VCaP (cell line): Measurements from ENCODE around the gene BCAS3.

Experiments used
- H3K27ac ChIP-seq: fragments of 450-650 bp; 2 replicates; pipeline ENCODE4 v1.5.1; 2017
- TF ChIP-seq, protein P1 (sequence below): fragments of 450-650 bp; conservative IDR thresholded peaks from 2 replicates; pipeline ENCODE4 v1.5.1; 2017; ENCODE audit warnings: mild to moderate bottlenecking, moderate library complexity

BCAS3 gene

DNA sequence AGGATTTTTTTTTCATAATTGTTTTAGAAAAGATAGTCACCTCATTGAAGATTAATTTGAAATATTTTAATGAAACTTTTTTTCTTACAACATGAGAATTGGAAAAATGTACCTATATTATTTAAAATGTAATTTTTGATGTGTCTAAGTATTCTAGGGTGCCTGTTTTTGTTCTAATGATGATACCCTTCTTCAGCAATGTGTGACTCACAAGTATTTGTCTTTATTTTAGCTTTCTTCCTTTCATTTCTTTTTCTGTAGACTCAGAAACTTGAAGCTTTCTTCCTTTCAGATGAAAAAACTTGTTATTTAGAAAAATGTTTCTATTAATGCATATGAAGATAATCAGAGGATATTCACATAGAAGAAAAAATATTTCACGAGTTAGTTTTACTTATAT lies 231.8 kb downstream of the BCAS3 start:
- TF ChIP-seq, protein P1, sequence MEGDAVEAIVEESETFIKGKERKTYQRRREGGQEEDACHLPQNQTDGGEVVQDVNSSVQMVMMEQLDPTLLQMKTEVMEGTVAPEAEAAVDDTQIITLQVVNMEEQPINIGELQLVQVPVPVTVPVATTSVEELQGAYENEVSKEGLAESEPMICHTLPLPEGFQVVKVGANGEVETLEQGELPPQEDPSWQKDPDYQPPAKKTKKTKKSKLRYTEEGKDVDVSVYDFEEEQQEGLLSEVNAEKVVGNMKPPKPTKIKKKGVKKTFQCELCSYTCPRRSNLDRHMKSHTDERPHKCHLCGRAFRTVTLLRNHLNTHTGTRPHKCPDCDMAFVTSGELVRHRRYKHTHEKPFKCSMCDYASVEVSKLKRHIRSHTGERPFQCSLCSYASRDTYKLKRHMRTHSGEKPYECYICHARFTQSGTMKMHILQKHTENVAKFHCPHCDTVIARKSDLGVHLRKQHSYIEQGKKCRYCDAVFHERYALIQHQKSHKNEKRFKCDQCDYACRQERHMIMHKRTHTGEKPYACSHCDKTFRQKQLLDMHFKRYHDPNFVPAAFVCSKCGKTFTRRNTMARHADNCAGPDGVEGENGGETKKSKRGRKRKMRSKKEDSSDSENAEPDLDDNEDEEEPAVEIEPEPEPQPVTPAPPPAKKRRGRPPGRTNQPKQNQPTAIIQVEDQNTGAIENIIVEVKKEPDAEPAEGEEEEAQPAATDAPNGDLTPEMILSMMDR: no peak
- no peak overlapping the region for H3K27ac ChIP-seq

DNA sequence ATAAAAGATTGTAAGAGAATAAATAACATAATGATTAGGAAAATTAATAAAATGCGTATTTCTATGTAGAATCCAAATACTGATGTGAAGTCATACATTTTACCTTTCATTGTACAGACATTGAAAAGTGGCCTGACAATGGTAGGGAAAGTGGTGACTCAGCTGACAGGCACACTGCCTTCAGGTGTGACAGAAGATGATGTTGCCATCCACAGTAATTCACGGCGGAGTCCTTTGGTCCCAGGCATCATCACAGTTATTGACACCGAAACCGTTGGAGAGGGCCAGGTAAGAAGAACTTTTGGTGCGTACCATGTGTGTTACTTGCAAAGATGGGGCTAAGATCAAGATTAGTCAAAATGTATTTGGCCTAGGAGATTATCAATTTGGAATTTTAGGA lies 232.8 kb downstream of the BCAS3 start:
- no peak overlapping the region for H3K27ac ChIP-seq
- TF ChIP-seq, protein P1: no peak

DNA sequence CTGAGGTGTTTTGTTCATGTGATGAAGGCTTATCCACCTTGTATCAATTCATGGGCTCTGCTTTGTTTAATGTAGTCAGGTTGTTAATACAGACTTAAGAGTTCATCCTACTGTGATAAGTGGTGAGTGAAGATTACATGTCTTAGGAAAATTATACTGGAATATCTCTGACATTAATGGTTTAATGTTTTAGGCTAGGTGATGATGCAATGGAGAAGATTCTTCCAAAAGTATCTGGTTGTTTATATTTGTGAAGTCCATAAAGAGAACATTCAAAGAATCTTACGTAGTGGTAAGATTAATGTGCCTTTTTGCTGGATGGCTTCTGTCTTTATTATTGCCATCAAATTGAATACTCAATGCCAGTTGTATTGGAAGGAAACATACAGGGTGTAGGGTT lies 236.4 kb downstream of the BCAS3 start:
- TF ChIP-seq, protein P1: no peak

DNA sequence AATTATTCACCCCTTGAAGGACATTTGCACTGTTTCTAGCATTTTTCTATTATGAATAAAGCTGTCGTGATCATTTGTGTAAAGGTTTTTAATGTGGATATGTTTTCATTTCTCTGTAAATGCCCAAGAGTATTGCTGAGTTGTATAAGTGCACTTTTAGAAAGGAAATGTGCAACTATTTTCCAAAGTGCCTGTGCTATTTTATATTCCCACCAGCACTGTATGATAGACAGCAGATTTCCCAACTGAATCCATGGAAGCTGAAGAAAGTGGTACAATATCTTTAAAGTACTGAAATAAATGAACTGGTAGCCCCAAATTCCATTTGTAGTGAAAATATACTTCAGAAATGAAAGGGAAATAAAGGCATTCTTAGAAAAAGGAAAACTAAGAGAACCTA lies 238.4 kb downstream of the BCAS3 start:
- TF ChIP-seq, protein P1: no peak
- H3K27ac ChIP-seq: no peak overlapping the region

More for the DNA sequence above, 236.4 kb downstream of the BCAS3 start:
- no peak overlapping the region for H3K27ac ChIP-seq

DNA sequence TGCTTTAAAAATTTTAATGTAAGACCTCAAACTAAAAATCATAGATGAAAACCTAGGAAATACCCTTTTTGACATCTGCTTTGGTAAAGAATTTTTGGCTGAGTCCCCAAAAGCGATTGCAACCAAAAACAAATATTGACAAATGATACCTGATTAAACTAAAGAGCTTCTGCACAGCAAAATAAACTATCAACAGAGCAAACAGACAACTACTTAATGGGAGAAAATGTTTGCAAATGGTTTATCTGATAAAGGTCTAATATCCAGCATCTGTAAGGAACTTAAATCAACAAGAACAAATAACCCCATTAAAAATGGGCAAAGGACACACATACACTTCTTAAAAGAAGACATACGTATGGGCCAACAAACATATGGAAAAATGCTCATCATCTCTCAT lies 242.5 kb downstream of the BCAS3 start:
- H3K27ac ChIP-seq: no peak overlapping the region

DNA sequence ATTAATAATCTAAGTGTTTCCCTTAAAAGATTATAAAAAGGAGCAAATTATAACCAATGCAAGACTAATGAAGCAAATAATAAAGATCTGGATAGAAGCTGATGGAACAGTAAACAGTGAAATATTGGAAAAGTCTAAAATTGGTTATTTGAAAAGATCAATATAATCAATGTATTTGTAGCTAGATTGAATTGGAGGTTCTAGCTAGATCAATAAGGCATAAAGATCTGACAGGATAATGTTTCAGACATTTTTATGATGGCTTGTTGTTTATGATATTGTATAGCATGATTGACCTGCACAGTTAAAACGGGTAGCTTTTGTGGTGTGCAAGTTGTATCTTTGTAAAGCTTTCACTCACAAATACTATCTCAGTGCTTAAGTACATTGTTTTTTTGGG lies 245.3 kb downstream of the BCAS3 start:
- H3K27ac ChIP-seq: no peak overlapping the region

More for the DNA sequence above, 242.5 kb downstream of the BCAS3 start:
- TF ChIP-seq, protein P1: no peak

DNA sequence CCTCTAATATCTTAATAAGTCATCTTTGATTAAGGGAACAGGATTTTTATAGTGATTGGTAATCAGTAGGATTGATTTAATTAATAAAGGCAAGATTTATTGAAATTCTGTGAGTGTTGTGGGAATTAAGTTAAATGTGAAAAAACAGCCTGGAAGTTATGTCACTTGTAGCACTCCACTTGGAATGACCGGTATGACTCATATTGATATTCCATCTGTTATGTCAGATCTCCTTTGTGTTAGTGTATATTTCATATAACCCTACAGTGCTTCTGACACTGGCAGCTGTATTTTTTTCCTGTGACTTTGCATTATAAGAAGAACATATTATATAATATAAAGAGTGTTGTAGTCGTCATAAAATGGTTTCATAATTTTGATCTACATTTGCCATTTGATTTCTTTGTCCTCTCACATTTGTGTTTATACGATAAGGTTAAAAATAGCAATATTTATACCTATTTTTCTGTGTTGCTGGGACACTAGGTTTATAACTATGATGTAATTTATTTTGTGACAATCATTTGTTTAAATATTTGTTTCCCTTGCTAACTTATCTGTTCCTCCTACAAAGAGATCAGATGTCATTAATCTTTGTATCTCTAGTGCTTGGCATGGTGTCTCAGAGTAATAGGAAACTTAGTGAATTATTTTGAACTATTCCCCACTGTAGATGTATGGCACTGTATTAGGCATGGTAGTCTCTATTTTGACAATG lies 249.0 kb downstream of the BCAS3 start:
- H3K27ac ChIP-seq: no peak overlapping the region
- TF ChIP-seq, protein P1: no peak

More for the DNA sequence above, 245.3 kb downstream of the BCAS3 start:
- TF ChIP-seq, protein P1: no peak
